ENCODE results near the gene WT1.
"Not testable (repeated sequence)": the region's sequence is repeated elsewhere in the genome, so short reads cannot be mapped to it uniquely, and the experiment has no call there.

The WT1 gene

GRCh38 chr11:32374261-32374711 lies 61.1 kb downstream of the WT1 start:
- Histone ChIP-seq H3K4me1 (ENCODE audit: control insufficient read depth, insufficient read depth, low read length) (no peaks in the 10 kb centered on the region), H3K4me3 (ENCODE audit: low read length) (no peak overlapping the region), H3K9ac (ENCODE audit: low read length) (no peak overlapping the region), H3K9me3 (ENCODE audit: control insufficient read depth, low read length) (no peaks in the 10 kb centered on the region), H3K36me3 (ENCODE audit: control insufficient read depth, insufficient read depth, low read length) (no peaks in the 10 kb centered on the region), H3K27me3 (ENCODE audit: control insufficient read depth, insufficient read depth, low read length) (no peaks in the 10 kb centered on the region)

- H3K4me1 ChIP-seq (ENCODE audit: control insufficient read depth, insufficient read depth, low read length); H3K27me3 ChIP-seq (ENCODE audit: control insufficient read depth, insufficient read depth, low read length); H3K36me3 ChIP-seq (ENCODE audit: control insufficient read depth, insufficient read depth, low read length); H3K9me3 ChIP-seq (ENCODE audit: control insufficient read depth, low read length); H3K9ac ChIP-seq (ENCODE audit: low read length); H3K4me3 ChIP-seq (ENCODE audit: low read length): not testable (repeated sequence)
Measured at GRCh38 chr11:32369987-32370386, 65.4 kb downstream of the WT1 start.

- no peak overlapping the region for H3K9ac ChIP-seq (ENCODE audit: low read length)
- H3K36me3 ChIP-seq (ENCODE audit: control insufficient read depth, insufficient read depth, low read length), result no peaks in the 10 kb centered on the region
- no peak overlapping the region for H3K4me3 ChIP-seq (ENCODE audit: low read length)
- no peaks in the 10 kb centered on the region for H3K4me1 ChIP-seq (ENCODE audit: control insufficient read depth, insufficient read depth, low read length)
- H3K9me3 ChIP-seq (ENCODE audit: control insufficient read depth, low read length), result no peaks in the 10 kb centered on the region
- no peaks in the 10 kb centered on the region for H3K27me3 ChIP-seq (ENCODE audit: control insufficient read depth, insufficient read depth, low read length)
Measured at GRCh38 chr11:32366666-32367065, 68.7 kb downstream of the WT1 start.

GRCh38 chr11:32365192-32365591 lies 70.1 kb downstream of the WT1 start:
- H3K4me3 ChIP-seq (ENCODE audit: low read length), result no peak overlapping the region

GRCh38 chr11:32358729-32359128 lies 76.6 kb downstream of the WT1 start:
- H3K9me3 ChIP-seq (ENCODE audit: control insufficient read depth, low read length), result no peaks in the 10 kb centered on the region
- H3K36me3 ChIP-seq (ENCODE audit: control insufficient read depth, insufficient read depth, low read length), result no peaks in the 10 kb centered on the region
- no peak overlapping the region for H3K4me3 ChIP-seq (ENCODE audit: low read length)
- no peaks in the 10 kb centered on the region for H3K27me3 ChIP-seq (ENCODE audit: control insufficient read depth, insufficient read depth, low read length)
- H3K9ac ChIP-seq (ENCODE audit: low read length), result no peak overlapping the region
- H3K4me1 ChIP-seq (ENCODE audit: control insufficient read depth, insufficient read depth, low read length), result no peaks in the 10 kb centered on the region

More at GRCh38 chr11:32365192-32365591, 70.1 kb downstream of the WT1 start:
- Histone ChIP-seq H3K9ac (ENCODE audit: low read length) (no peak overlapping the region), H3K36me3 (ENCODE audit: control insufficient read depth, insufficient read depth, low read length) (no peaks in the 10 kb centered on the region), H3K27me3 (ENCODE audit: control insufficient read depth, insufficient read depth, low read length) (no peaks in the 10 kb centered on the region), H3K4me1 (ENCODE audit: control insufficient read depth, insufficient read depth, low read length) (no peaks in the 10 kb centered on the region), H3K9me3 (ENCODE audit: control insufficient read depth, low read length) (no peaks in the 10 kb centered on the region)

- H3K9ac ChIP-seq (ENCODE audit: low read length), result no peak overlapping the region
- H3K4me3 ChIP-seq (ENCODE audit: low read length), result no peak overlapping the region
- no peaks in the 10 kb centered on the region for H3K36me3 ChIP-seq (ENCODE audit: control insufficient read depth, insufficient read depth, low read length)
- H3K4me1 ChIP-seq (ENCODE audit: control insufficient read depth, insufficient read depth, low read length), result no peaks in the 10 kb centered on the region
- no peaks in the 10 kb centered on the region for H3K27me3 ChIP-seq (ENCODE audit: control insufficient read depth, insufficient read depth, low read length)
- no peaks in the 10 kb centered on the region for H3K9me3 ChIP-seq (ENCODE audit: control insufficient read depth, low read length)
Measured at GRCh38 chr11:32353884-32354283, 81.5 kb downstream of the WT1 start.

- no peaks in the 10 kb centered on the region for H3K9me3 ChIP-seq (ENCODE audit: control insufficient read depth, low read length)
- no peak overlapping the region for H3K9ac ChIP-seq (ENCODE audit: low read length)
- no peaks in the 10 kb centered on the region for H3K27me3 ChIP-seq (ENCODE audit: control insufficient read depth, insufficient read depth, low read length)
- H3K36me3 ChIP-seq (ENCODE audit: control insufficient read depth, insufficient read depth, low read length), result no peaks in the 10 kb centered on the region
- H3K4me3 ChIP-seq (ENCODE audit: low read length), result no peak overlapping the region
- no peaks in the 10 kb centered on the region for H3K4me1 ChIP-seq (ENCODE audit: control insufficient read depth, insufficient read depth, low read length)
Measured at GRCh38 chr11:32348502-32348901, 86.8 kb downstream of the WT1 start.

GRCh38 chr11:32344946-32345345 lies 90.4 kb downstream of the WT1 start:
- Histone ChIP-seq H3K4me3 (ENCODE audit: low read length) (no peak overlapping the region), H3K9me3 (ENCODE audit: control insufficient read depth, low read length) (no peaks in the 10 kb centered on the region)

GRCh38 chr11:32343325-32344008 lies 91.9 kb downstream of the WT1 start:
- H3K9me3 ChIP-seq (ENCODE audit: control insufficient read depth, low read length), result no peaks in the 10 kb centered on the region
- no peaks in the 10 kb centered on the region for H3K27me3 ChIP-seq (ENCODE audit: control insufficient read depth, insufficient read depth, low read length)
- no peak overlapping the region for H3K9ac ChIP-seq (ENCODE audit: low read length)
- H3K4me1 ChIP-seq (ENCODE audit: control insufficient read depth, insufficient read depth, low read length), result no peaks in the 10 kb centered on the region
- H3K36me3 ChIP-seq (ENCODE audit: control insufficient read depth, insufficient read depth, low read length), result no peaks in the 10 kb centered on the region
- no peak overlapping the region for H3K4me3 ChIP-seq (ENCODE audit: low read length)

More at GRCh38 chr11:32344946-32345345, 90.4 kb downstream of the WT1 start:
- Histone ChIP-seq H3K27me3 (ENCODE audit: control insufficient read depth, insufficient read depth, low read length) (no peaks in the 10 kb centered on the region), H3K36me3 (ENCODE audit: control insufficient read depth, insufficient read depth, low read length) (no peaks in the 10 kb centered on the region), H3K9ac (ENCODE audit: low read length) (no peak overlapping the region), H3K4me1 (ENCODE audit: control insufficient read depth, insufficient read depth, low read length) (no peaks in the 10 kb centered on the region)

- Histone ChIP-seq H3K4me3 (ENCODE audit: low read length) (no peak overlapping the region), H3K9me3 (ENCODE audit: control insufficient read depth, low read length) (no peaks in the 10 kb centered on the region)
Measured at GRCh38 chr11:32341620-32342613, 93.4 kb downstream of the WT1 start.

GRCh38 chr11:32340181-32340580 lies 95.2 kb downstream of the WT1 start:
- no peaks in the 10 kb centered on the region for H3K4me1 ChIP-seq (ENCODE audit: control insufficient read depth, insufficient read depth, low read length)
- H3K9ac ChIP-seq (ENCODE audit: low read length), result no peak overlapping the region
- H3K4me3 ChIP-seq (ENCODE audit: low read length), result no peak overlapping the region
- no peaks in the 10 kb centered on the region for H3K27me3 ChIP-seq (ENCODE audit: control insufficient read depth, insufficient read depth, low read length)
- no peaks in the 10 kb centered on the region for H3K36me3 ChIP-seq (ENCODE audit: control insufficient read depth, insufficient read depth, low read length)
- no peaks in the 10 kb centered on the region for H3K9me3 ChIP-seq (ENCODE audit: control insufficient read depth, low read length)

More at GRCh38 chr11:32341620-32342613, 93.4 kb downstream of the WT1 start:
- no peaks in the 10 kb centered on the region for H3K27me3 ChIP-seq (ENCODE audit: control insufficient read depth, insufficient read depth, low read length)
- no peaks in the 10 kb centered on the region for H3K36me3 ChIP-seq (ENCODE audit: control insufficient read depth, insufficient read depth, low read length)
- no peak overlapping the region for H3K9ac ChIP-seq (ENCODE audit: low read length)
- no peaks in the 10 kb centered on the region for H3K4me1 ChIP-seq (ENCODE audit: control insufficient read depth, insufficient read depth, low read length)

Measured in mucosa of stomach (tissue), 1 donor.